ENCODE results near the gene NR3C1. TPM values are rescaled to one million over a fixed set of nuclear protein-coding genes. Genes with fewer than 3 reads are reported as not detected.
A peak's percentile ranks its signal among the peaks of the same experiment; 100 is the strongest.

NR3C1 gene
- total and polyA plus RNA-seq, 2 donors (not counting 1 experiment from before 2014, with no cell fraction given): 17.6 to 218 TPM

DNA sequence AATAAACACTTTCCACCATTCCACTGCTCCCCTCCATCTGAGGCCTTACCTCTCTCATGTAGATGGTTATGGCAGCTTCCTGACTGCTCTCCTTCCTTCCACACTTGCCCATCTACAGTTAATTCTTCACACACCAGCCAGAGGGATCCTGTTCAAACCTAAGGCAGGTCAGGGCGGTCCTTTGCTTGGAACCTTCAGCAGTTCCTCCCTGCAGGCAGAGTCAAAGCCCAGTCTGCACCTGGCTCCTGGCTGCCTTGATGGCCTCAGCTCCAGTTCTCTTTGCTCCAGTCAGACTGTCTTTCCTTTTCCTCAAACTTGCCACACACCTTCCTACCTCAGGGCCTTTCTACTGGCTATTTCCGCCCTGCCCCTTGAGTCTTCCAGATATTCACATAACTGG, 30.2 kb upstream of the NR3C1 start:
- POLR2A ChIA-PET: interaction anchor here (0.7 to 4.0 kb wide), 4 partner anchors 18 to 306 kb away, joined by 3 to 51 read pairs (median 3); partner anchors contain the start of gene NR3C1
- Histone ChIP-seq H3K27ac (ENCODE audit: low read length in 2 of 2) (peak overlapping the region; percentile 90 to 93), H3K79me2 (ENCODE audit: control insufficient read depth, insufficient read depth, low read length) (no peaks in the 10 kb centered on the region), H4K20me1 (ENCODE audit: control insufficient read depth, insufficient read depth, low read length, poor library complexity, severe bottlenecking) (no peaks in the 10 kb centered on the region), H2AFZ (ENCODE audit: insufficient read depth, low read depth, low read length, poor library complexity, severe bottlenecking) (peak overlapping the region; percentile 67), H3K9ac (ENCODE audit: low read length) (peak overlapping the region; percentile 73), H3K27me3 (replicated peaks in 1 of 4; ENCODE audit: control extremely low read depth in 1 of 4, control insufficient read depth in 3 of 4, insufficient read depth in 4 of 4, low read length in 3 of 4) (no peaks in the 10 kb centered on the region), H3K4me1 (ENCODE audit: control insufficient read depth in 2 of 2, insufficient read depth in 2 of 2, low read length in 2 of 2) (peaks cover 28 to 31% of the 10 kb centered on the region in 2 donors), H3K9me3 (ENCODE audit: control extremely low read depth in 1 of 3, control insufficient read depth in 2 of 3, insufficient read depth in 1 of 3, low read length in 2 of 3) (no peaks in the 10 kb centered on the region), H3K4me3 (ENCODE audit: control extremely low read depth in 1 of 5, extremely low read depth in 1 of 5, insufficient read depth in 1 of 5, low read depth in 2 of 5, low read length in 4 of 5) (peak overlapping the region in 2 of 5 experiments; percentile 17 to 70), H3K36me3 (replicated peaks in 1 of 2; ENCODE audit: control extremely low read depth in 1 of 2, control insufficient read depth in 1 of 2, extremely low read depth in 1 of 2, insufficient read depth in 2 of 2, low read length in 1 of 2) (no peaks in the 10 kb centered on the region), H3K4me2 (replicated peaks; ENCODE audit: low read depth, low read length, poor library complexity, severe bottlenecking) (peak overlapping the region; percentile 77)
- intact Hi-C loops (cut with micrococcal nuclease): loop anchor here (1.0 to 2.0 kb wide), 5 partner anchors 19 to 511 kb away; no protein-coding TSS in a partner anchor
- DNase-seq (peak; percentile 28), ATAC-seq (ENCODE audit: low read depth) (no peak)
- peak overlapping the region; percentile 97 for H3K27ac Mint-ChIP-seq
- no peaks in the 10 kb centered on the region for H3K9me3 Mint-ChIP-seq (ENCODE audit: insufficient read depth)
- WGBS (ENCODE audit: insufficient coverage): 92% methylated on average over 2 of the region's 2 CpGs
- H3K4me3 Mint-ChIP-seq: peak overlapping the region; percentile 94
- TF ChIP-seq, protein P1, sequence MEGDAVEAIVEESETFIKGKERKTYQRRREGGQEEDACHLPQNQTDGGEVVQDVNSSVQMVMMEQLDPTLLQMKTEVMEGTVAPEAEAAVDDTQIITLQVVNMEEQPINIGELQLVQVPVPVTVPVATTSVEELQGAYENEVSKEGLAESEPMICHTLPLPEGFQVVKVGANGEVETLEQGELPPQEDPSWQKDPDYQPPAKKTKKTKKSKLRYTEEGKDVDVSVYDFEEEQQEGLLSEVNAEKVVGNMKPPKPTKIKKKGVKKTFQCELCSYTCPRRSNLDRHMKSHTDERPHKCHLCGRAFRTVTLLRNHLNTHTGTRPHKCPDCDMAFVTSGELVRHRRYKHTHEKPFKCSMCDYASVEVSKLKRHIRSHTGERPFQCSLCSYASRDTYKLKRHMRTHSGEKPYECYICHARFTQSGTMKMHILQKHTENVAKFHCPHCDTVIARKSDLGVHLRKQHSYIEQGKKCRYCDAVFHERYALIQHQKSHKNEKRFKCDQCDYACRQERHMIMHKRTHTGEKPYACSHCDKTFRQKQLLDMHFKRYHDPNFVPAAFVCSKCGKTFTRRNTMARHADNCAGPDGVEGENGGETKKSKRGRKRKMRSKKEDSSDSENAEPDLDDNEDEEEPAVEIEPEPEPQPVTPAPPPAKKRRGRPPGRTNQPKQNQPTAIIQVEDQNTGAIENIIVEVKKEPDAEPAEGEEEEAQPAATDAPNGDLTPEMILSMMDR (IDR thresholded peaks at IDR 0.05): no peak
- TF ChIP-seq EZH2 (IDR thresholded peaks at IDR 0.05; ENCODE audit: borderline replicate concordance, insufficient read depth, low read depth, low read length, poor library complexity, severe bottlenecking): no peak
- H3K27me3 Mint-ChIP-seq: no peaks in the 10 kb centered on the region
- CTCF ChIA-PET: interaction anchor here (0.7 to 4.4 kb wide), 6 partner anchors 9 to 756 kb away, joined by 3 to 43 read pairs (median 4); partner anchors contain the start of gene NR3C1
- peaks cover 65% of the 10 kb centered on the region for H3K4me1 Mint-ChIP-seq

DNA sequence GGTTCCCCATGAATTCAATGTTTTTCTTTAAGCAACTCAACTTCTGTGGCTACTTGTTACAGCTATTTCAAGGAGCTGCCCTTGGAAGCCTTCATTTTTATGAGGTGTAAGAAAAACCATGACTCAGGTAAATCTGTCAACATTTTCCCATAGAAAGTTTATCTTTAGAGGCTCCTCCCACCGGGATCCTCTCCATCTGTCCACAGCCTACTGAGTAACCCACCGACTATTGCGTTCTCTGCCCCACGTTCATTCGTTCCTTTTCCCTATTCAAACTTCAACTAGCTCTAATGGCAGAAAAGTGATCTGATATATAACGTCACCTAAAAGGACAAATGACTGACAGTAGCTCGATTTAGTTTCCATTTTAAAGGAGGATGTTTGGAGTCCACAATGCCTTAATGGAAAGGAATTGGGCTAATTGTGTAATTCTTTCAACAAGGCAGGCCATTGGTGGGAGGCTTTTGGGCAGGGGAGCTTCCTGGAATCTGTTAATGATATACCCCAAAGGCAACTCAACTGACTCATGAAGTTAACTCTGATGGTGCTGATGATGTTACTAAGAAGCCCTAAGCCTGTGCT, 29.3 kb upstream of the NR3C1 start:
- Histone ChIP-seq H4K20me1 (ENCODE audit: control insufficient read depth, insufficient read depth, low read length, poor library complexity, severe bottlenecking) (no peaks in the 10 kb centered on the region), H3K27ac (ENCODE audit: low read length in 2 of 2) (no peak overlapping the region), H3K27me3 (replicated peaks in 1 of 4; ENCODE audit: control extremely low read depth in 1 of 4, control insufficient read depth in 3 of 4, insufficient read depth in 4 of 4, low read length in 3 of 4) (no peaks in the 10 kb centered on the region), H3K4me3 (ENCODE audit: control extremely low read depth in 1 of 5, extremely low read depth in 1 of 5, insufficient read depth in 1 of 5, low read depth in 2 of 5, low read length in 4 of 5) (no peak overlapping the region), H2AFZ (ENCODE audit: insufficient read depth, low read depth, low read length, poor library complexity, severe bottlenecking) (no peak overlapping the region), H3K9ac (ENCODE audit: low read length) (no peak overlapping the region), H3K4me1 (ENCODE audit: control insufficient read depth in 2 of 2, insufficient read depth in 2 of 2, low read length in 2 of 2) (peaks cover 28 to 31% of the 10 kb centered on the region in 2 donors), H3K79me2 (ENCODE audit: control insufficient read depth, insufficient read depth, low read length) (no peaks in the 10 kb centered on the region), H3K36me3 (replicated peaks in 1 of 2; ENCODE audit: control extremely low read depth in 1 of 2, control insufficient read depth in 1 of 2, extremely low read depth in 1 of 2, insufficient read depth in 2 of 2, low read length in 1 of 2) (no peaks in the 10 kb centered on the region), H3K4me2 (replicated peaks; ENCODE audit: low read depth, low read length, poor library complexity, severe bottlenecking) (peak overlapping the region; percentile 6), H3K9me3 (ENCODE audit: control extremely low read depth in 1 of 3, control insufficient read depth in 2 of 3, insufficient read depth in 1 of 3, low read length in 2 of 3) (peaks cover 0 to 2% (median 0%) of the 10 kb centered on the region in 3 donors)
- ChIA-PET POLR2A (interaction anchor here (4.0 kb wide), 1 partner anchor 29 kb away, joined by 51 read pairs; the partner anchor contains the start of gene NR3C1), CTCF (interaction anchor here (1.5 to 4.4 kb wide), 4 partner anchors 8 to 511 kb away, joined by 3 to 43 read pairs (median 12); partner anchors contain the start of gene NR3C1)
- intact Hi-C loops (cut with micrococcal nuclease): loop anchor here (2.0 kb wide), 1 partner anchor 510 kb away; no protein-coding TSS in a partner anchor
- H3K4me3 Mint-ChIP-seq: peak overlapping the region; percentile 77
- WGBS (ENCODE audit: insufficient coverage): 81% methylated on average over 2 of the region's 7 CpGs
- no peaks in the 10 kb centered on the region for H3K27me3 Mint-ChIP-seq
- no peaks in the 10 kb centered on the region for H3K9me3 Mint-ChIP-seq (ENCODE audit: insufficient read depth)
- H3K27ac Mint-ChIP-seq: peak overlapping the region; percentile 1
- TF ChIP-seq, protein P1 (IDR thresholded peaks at IDR 0.05): no peak
- no peak for TF ChIP-seq EZH2 (IDR thresholded peaks at IDR 0.05; ENCODE audit: borderline replicate concordance, insufficient read depth, low read depth, low read length, poor library complexity, severe bottlenecking)
- peaks cover 68% of the 10 kb centered on the region for H3K4me1 Mint-ChIP-seq
- DNase-seq (no peak), ATAC-seq (ENCODE audit: low read depth) (no peak)
